Neural progenitor cell (in vitro differentiated cells): ENCODE results near the gene NKD1. TPM values are rescaled to one million over a fixed set of nuclear protein-coding genes. Genes with fewer than 3 reads are reported as not detected.

Experiments used
- DNase-seq: peaks from one replicate; pipeline ENCODE4 v3.0.0-alpha.2; 2016; ENCODE audit warnings: low spot score
- H2AFZ ChIP-seq: fragments of 200-600 bp; sonication (generic); replicated peaks from 2 replicates; pipeline ENCODE4 v1.6.1; 2016; ENCODE audit warnings: antibody characterized with exemption
- H3F3A ChIP-seq: fragments of 200-600 bp; sonication (generic); 2 replicates; pipeline ENCODE4 v1.6.1; 2016; ENCODE audit warnings: antibody characterized with exemption, low read depth
- H3K27ac ChIP-seq: fragments of 200-600 bp; sonication (generic); 2 replicates; pipeline ENCODE4 v1.5.1; 2016; ENCODE audit warnings: mild to moderate bottlenecking
- H3K27me3 ChIP-seq: fragments of 200-600 bp; sonication (generic); 2 replicates; pipeline ENCODE4 v1.6.1; 2016; ENCODE audit warnings: mild to moderate bottlenecking, moderate library complexity
- H3K36me3 ChIP-seq: fragments of 200-600 bp; sonication (generic); 2 replicates; pipeline ENCODE4 v1.5.1; 2016
- H3K4me1 ChIP-seq: fragments of 200-600 bp; sonication (generic); 2 replicates; pipeline ENCODE4 v1.6.1; 2016; ENCODE audit warnings: mixed run types
- H3K4me2 ChIP-seq: fragments of 200-600 bp; sonication (generic); 2 replicates; pipeline ENCODE4 v1.6.1; 2016
- H3K4me3 ChIP-seq: fragments of 200-600 bp; sonication (generic); 2 replicates; pipeline ENCODE4 v1.5.1; 2016
- H3K79me2 ChIP-seq: fragments of 200-600 bp; sonication (generic); 2 replicates; pipeline ENCODE4 v1.6.1; 2016; ENCODE audit warnings: low read depth
- H3K9ac ChIP-seq: fragments of 200-600 bp; sonication (generic); 2 replicates; pipeline ENCODE4 v1.6.1; 2016
- H3K9me3 ChIP-seq: fragments of 200-600 bp; sonication (generic); 2 replicates; pipeline ENCODE4 v1.5.1; 2016; ENCODE audit warnings: low read depth
- H4K20me1 ChIP-seq: fragments of 200-600 bp; sonication (generic); 2 replicates; pipeline ENCODE4 v1.6.1; 2016; ENCODE audit warnings: low read depth
- H3K27ac Mint-ChIP-seq: 3 replicates; pipeline ENCODE4 v1.8.0; 2021; ENCODE audit warnings: mixed read lengths
- H3K27me3 Mint-ChIP-seq: 2 replicates; pipeline ENCODE4 v1.8.0; 2022; ENCODE audit warnings: low read depth, mild to moderate bottlenecking, inconsistent platforms, moderate library complexity, mixed read lengths; ENCODE audit not compliant: insufficient read depth
- H3K36me3 Mint-ChIP-seq: 3 replicates; pipeline ENCODE4 v1.8.0; 2021; ENCODE audit warnings: mixed read lengths
- H3K4me1 Mint-ChIP-seq: 3 replicates; pipeline ENCODE4 v1.8.0; 2021; ENCODE audit warnings: mixed read lengths
- H3K4me3 Mint-ChIP-seq: 3 replicates; pipeline ENCODE4 v1.8.0; 2021; ENCODE audit warnings: mild to moderate bottlenecking, moderate library complexity, mixed read lengths
- H3K9me3 Mint-ChIP-seq: 3 replicates; pipeline ENCODE4 v1.8.0; 2020; ENCODE audit warnings: mixed read lengths
- EZH2 ChIP-seq: fragments of 200-600 bp; sonication (generic); IDR thresholded peaks from 2 replicates; pipeline ENCODE4 v1.6.1; 2017; ENCODE audit warnings: antibody characterized with exemption, mild to moderate bottlenecking, moderate library complexity
- EZH2phosphoT487 ChIP-seq: fragments of 200-600 bp; sonication (generic); IDR thresholded peaks from 2 replicates; pipeline ENCODE4 v1.6.1; 2017; ENCODE audit warnings: antibody characterized with exemption
- total RNA-seq: library from RNA; depleted of rRNA; stranded (reverse); fragments of >200 nt; gene quantifications from 2 replicates; pipeline ENCODE4 v1.2.3, GENCODE V29; 2015; ENCODE audit warnings: low replicate concordance
- TF ChIP-seq, protein P1 (sequence below): fragments of 200-600 bp; sonication (generic); IDR thresholded peaks from 2 replicates; pipeline ENCODE4 v1.5.1; 2017; ENCODE audit warnings: antibody characterized with exemption, mild to moderate bottlenecking

Gene NKD1
- total RNA-seq, 1 donor from 2014 or later: 5.3 TPM

DNA sequence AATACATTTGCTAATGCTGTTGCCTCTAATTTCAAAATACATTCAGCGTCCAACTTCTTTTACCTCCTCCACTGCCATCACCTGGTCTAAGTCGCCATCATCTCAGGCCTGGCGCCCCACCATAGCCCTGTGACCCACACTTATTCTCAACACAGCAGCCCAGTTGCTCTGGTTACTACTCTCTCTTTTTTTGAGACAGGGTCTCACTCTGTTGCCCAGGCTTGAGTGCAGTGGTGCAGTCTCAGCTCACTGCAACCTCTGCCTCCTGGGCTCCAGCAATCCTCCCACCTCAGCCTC is 7.5 kb upstream of the NKD1 start:
- no peak overlapping the region for H3K27ac ChIP-seq
- H3K27me3 ChIP-seq: peaks cover 37% of the 10 kb centered on the region
- H3K4me1 ChIP-seq: peaks cover 24% of the 10 kb centered on the region
- H3K79me2 ChIP-seq: no peaks in the 10 kb centered on the region
- H3K9ac ChIP-seq: no peak overlapping the region
- no peak overlapping the region for H3K4me3 ChIP-seq
- Mint-ChIP-seq H3K9me3 (peaks cover 5% of the 10 kb centered on the region), H3K4me1 (peaks cover 62% of the 10 kb centered on the region), H3K4me3 (peak overlapping the region; percentile 26), H3K27me3 (peaks cover 19% of the 10 kb centered on the region), H3K36me3 (no peaks in the 10 kb centered on the region), H3K27ac (peak overlapping the region; percentile 53)
- H3K4me2 ChIP-seq: no peak overlapping the region
- no peak overlapping the region for H2AFZ ChIP-seq
- no peak for TF ChIP-seq EZH2
- no peak for TF ChIP-seq EZH2phosphoT487
- TF ChIP-seq, protein P1, sequence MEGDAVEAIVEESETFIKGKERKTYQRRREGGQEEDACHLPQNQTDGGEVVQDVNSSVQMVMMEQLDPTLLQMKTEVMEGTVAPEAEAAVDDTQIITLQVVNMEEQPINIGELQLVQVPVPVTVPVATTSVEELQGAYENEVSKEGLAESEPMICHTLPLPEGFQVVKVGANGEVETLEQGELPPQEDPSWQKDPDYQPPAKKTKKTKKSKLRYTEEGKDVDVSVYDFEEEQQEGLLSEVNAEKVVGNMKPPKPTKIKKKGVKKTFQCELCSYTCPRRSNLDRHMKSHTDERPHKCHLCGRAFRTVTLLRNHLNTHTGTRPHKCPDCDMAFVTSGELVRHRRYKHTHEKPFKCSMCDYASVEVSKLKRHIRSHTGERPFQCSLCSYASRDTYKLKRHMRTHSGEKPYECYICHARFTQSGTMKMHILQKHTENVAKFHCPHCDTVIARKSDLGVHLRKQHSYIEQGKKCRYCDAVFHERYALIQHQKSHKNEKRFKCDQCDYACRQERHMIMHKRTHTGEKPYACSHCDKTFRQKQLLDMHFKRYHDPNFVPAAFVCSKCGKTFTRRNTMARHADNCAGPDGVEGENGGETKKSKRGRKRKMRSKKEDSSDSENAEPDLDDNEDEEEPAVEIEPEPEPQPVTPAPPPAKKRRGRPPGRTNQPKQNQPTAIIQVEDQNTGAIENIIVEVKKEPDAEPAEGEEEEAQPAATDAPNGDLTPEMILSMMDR: no peak
- DNase-seq: no peak
- H3K9me3 ChIP-seq: no peaks in the 10 kb centered on the region
- no peaks in the 10 kb centered on the region for H4K20me1 ChIP-seq
- H3F3A ChIP-seq: peaks cover 25% of the 10 kb centered on the region
- no peaks in the 10 kb centered on the region for H3K36me3 ChIP-seq

DNA sequence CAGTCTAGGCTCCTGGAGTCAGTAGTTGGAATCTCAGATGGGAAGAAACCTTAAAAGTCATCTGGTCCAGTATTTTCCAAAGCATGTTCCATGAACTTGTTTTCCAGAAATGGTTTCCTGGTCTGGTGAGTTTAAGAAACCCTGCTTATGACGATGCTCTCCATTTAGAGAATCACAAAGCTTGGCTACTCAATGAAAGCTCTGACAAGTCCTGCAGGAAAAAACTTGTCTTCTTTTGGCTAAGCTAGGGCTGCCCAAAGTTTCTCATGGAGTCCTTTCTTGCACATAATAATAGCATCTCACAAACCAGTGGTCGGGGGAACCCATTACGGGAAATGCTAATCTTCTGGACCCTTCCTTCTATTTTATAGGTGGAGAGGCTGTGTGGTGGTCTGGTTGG is 5.5 kb upstream of the NKD1 start:
- no peak overlapping the region for H2AFZ ChIP-seq
- Mint-ChIP-seq H3K4me3 (no peak overlapping the region), H3K27ac (peak overlapping the region; percentile 10), H3K36me3 (no peaks in the 10 kb centered on the region), H3K4me1 (peaks cover 73% of the 10 kb centered on the region), H3K27me3 (peaks cover 14% of the 10 kb centered on the region), H3K9me3 (peaks cover 3% of the 10 kb centered on the region)
- H3K27ac ChIP-seq: no peak overlapping the region
- DNase-seq: no peak
- no peak overlapping the region for H3K4me3 ChIP-seq
- H3K9ac ChIP-seq: no peak overlapping the region
- H3K9me3 ChIP-seq: no peaks in the 10 kb centered on the region
- H3F3A ChIP-seq: peaks cover 37% of the 10 kb centered on the region
- no peak overlapping the region for H3K4me2 ChIP-seq
- no peaks in the 10 kb centered on the region for H4K20me1 ChIP-seq
- H3K4me1 ChIP-seq: peaks cover 24% of the 10 kb centered on the region
- no peaks in the 10 kb centered on the region for H3K36me3 ChIP-seq
- peaks cover 58% of the 10 kb centered on the region for H3K27me3 ChIP-seq
- TF ChIP-seq EZH2: no peak
- no peak for TF ChIP-seq EZH2phosphoT487
- TF ChIP-seq, protein P1: no peak
- no peaks in the 10 kb centered on the region for H3K79me2 ChIP-seq

DNA sequence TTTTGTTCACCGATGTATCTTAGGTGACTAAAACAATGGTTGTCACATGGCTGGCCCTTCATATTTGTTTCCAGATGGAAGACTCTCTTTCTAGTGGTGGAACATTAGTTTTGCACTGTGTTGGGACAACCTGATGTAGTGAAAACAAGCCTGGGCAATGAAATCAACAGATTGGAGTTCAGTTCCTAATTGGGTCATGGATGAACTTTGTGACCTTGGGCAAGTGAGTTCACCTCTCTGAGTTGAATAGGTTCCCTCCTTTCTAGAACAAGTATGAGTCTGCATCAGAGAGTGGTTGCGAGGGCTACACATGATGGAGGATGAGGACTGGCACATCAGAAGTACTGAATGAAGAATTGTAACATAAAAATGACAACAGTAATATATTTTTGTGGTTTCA is 2.1 kb upstream of the NKD1 start:
- TF ChIP-seq EZH2phosphoT487: no peak
- TF ChIP-seq, protein P1: no peak
- TF ChIP-seq EZH2: no peak
- Histone ChIP-seq H3F3A (peaks cover 12% of the 10 kb centered on the region), H2AFZ (no peak overlapping the region), H3K4me3 (no peak overlapping the region), H3K27ac (no peak overlapping the region), H3K36me3 (no peaks in the 10 kb centered on the region), H3K4me1 (peaks cover 13% of the 10 kb centered on the region), H4K20me1 (peaks cover 18% of the 10 kb centered on the region), H3K27me3 (peaks cover 81% of the 10 kb centered on the region), H3K79me2 (no peaks in the 10 kb centered on the region), H3K9ac (no peak overlapping the region), H3K9me3 (no peaks in the 10 kb centered on the region), H3K4me2 (no peak overlapping the region)
- Mint-ChIP-seq H3K27ac (no peak overlapping the region), H3K4me1 (peaks cover 59% of the 10 kb centered on the region), H3K36me3 (peaks cover 4% of the 10 kb centered on the region), H3K4me3 (peak overlapping the region; percentile 3), H3K27me3 (peaks cover 11% of the 10 kb centered on the region), H3K9me3 (peaks cover 3% of the 10 kb centered on the region)
- DNase-seq: no peak
